Measurements from ENCODE around the gene HIC1. TPM values are rescaled to one million over a fixed set of nuclear protein-coding genes. Genes with fewer than 3 reads are reported as not detected.

Gene HIC1
- total and polyA plus RNA-seq, 9 of the 15 experiments (the other 6 are each of a cell fraction or from before 2014, with no cell fraction given), result 0.01 to 2.5 (median 0.18) TPM

DNA sequence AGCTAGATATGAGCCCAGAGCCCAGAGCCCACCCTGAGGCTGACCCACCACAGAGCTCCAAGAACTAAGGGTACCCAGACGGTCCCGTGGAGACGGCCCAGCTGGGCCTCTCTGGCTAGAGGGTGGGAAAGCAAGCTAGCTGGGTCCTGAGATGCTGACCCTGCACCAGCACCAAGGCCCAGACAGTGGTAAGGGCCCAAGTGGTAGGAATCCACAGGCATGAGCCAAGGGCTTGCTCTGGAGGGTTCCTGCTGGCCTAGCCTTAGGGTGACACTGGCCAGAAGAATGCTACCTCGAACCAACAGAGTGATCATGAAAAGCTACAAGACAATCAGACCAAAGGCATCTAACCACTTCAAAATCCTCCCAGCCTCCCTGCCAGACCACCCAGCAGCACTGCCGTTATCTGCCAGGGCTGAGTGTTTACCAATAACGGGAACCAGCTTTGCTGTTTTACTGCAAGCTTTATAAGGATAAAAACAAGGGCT lies 13.2 kb downstream of the HIC1 start:
- Histone ChIP-seq H3K27me3 (ENCODE audit: control insufficient read depth in 2 of 2, insufficient read depth in 2 of 2, low read length in 2 of 2) (no peaks in the 10 kb centered on the region), H4K20me1 (replicated peaks; ENCODE audit: control insufficient read depth, insufficient read depth, low read length) (no peaks in the 10 kb centered on the region), H3K4me1 (replicated peaks in 1 of 2; ENCODE audit: control insufficient read depth in 2 of 2, insufficient read depth in 2 of 2, low read length in 2 of 2) (peaks cover 0 to 6% of the 10 kb centered on the region in 2 experiments; a peak in 1 of 5 replicates), H3K79me2 (ENCODE audit: control insufficient read depth, insufficient read depth, low read length) (no peaks in the 10 kb centered on the region), H3K4me3 (no peak overlapping the region), H2AFZ (ENCODE audit: low read depth, low read length) (no peak overlapping the region), H3K9me1 (ENCODE audit: control insufficient read depth, insufficient read depth, low read length) (no peaks in the 10 kb centered on the region), H3K27ac (ENCODE audit: extremely low read depth, low read depth, low read length) (no peak overlapping the region), H3K36me3 (ENCODE audit: control insufficient read depth, insufficient read depth, low read length) (peaks cover 21% of the 10 kb centered on the region; the same call in 2 of the 3 replicates), H3K4me2 (ENCODE audit: insufficient read depth, low read length) (no peak overlapping the region), H3K9me3 (replicated peaks; ENCODE audit: control insufficient read depth, insufficient read depth, low read depth, low read length) (no peaks in the 10 kb centered on the region), H3K9ac (ENCODE audit: insufficient read depth in 1 of 2, low read depth in 2 of 2, low read length in 2 of 2) (no peak overlapping the region)
- ChIA-PET POLR2A (interaction anchor here (1.1 kb wide), 1 partner anchor 9 kb away, joined by 4 read pairs; no protein-coding TSS in a partner anchor), CTCF (ENCODE audit: low intra/inter-chr PET ratio) (no interaction called here)
- no peak for TF ChIP-seq BRD9 (IDR thresholded peaks at IDR 0.05; ENCODE audit: low read depth, partially characterized antibody)
- no peak for DNase-seq (ENCODE audit: extremely low read depth in 1 of 4, low spot score in 3 of 4)
- FAIRE-seq, result no peak
- intact Hi-C loops (cut with micrococcal nuclease) (no loop called here), in situ Hi-C loops (cut with MboI) (loop anchor here (10.0 kb wide), 1 partner anchor 177 kb away; no protein-coding TSS in a partner anchor)
- WGBS (ENCODE audit: insufficient coverage, low coverage, missing lambda C conversion rate), result 82% methylated on average over 5 of the region's 6 CpGs
- ATAC-seq, result no peak
- BruUV-seq (replicated peaks), result no TSS peak

DNA sequence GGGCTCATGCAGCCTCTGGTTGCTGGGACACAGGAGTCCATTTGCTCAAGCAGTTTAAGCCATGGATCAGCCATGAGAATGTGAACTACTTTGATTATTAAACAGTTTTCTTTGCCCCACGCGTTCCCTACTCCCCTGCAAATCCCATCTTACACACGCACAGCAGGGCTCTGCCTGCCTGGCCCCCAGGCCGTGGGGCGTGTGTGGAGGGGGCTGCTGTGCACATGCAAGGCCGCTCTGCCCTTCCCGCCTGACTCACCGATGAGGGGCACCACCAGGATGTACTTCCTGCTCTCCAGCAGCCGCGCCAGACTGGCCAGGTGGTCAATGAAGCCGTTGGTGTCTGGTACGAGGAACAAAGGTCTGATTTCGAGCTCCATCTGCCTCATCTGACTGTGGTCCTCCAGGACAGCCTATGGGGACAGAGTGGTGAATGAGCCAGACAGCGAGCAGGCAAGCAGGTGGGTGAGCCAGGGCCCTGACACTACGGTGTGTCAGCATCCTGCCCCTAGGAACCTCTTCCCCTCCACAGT lies 13.7 kb downstream of the HIC1 start:
- BruUV-seq (replicated peaks), result no TSS peak
- Histone ChIP-seq H3K9me1 (ENCODE audit: control insufficient read depth, insufficient read depth, low read length) (no peaks in the 10 kb centered on the region), H3K27ac (ENCODE audit: extremely low read depth, low read depth, low read length) (no peak overlapping the region), H3K9ac (ENCODE audit: insufficient read depth in 1 of 2, low read depth in 2 of 2, low read length in 2 of 2) (no peak overlapping the region), H2AFZ (ENCODE audit: low read depth, low read length) (no peak overlapping the region), H3K9me3 (replicated peaks; ENCODE audit: control insufficient read depth, insufficient read depth, low read depth, low read length) (no peaks in the 10 kb centered on the region), H3K79me2 (ENCODE audit: control insufficient read depth, insufficient read depth, low read length) (no peaks in the 10 kb centered on the region), H3K27me3 (ENCODE audit: control insufficient read depth in 2 of 2, insufficient read depth in 2 of 2, low read length in 2 of 2) (no peaks in the 10 kb centered on the region), H3K4me1 (replicated peaks in 1 of 2; ENCODE audit: control insufficient read depth in 2 of 2, insufficient read depth in 2 of 2, low read length in 2 of 2) (peaks cover 0 to 6% of the 10 kb centered on the region in 2 experiments; a peak in 1 of 5 replicates), H3K4me2 (ENCODE audit: insufficient read depth, low read length) (no peak overlapping the region), H3K4me3 (no peak overlapping the region), H3K36me3 (ENCODE audit: control insufficient read depth, insufficient read depth, low read length) (peaks cover 21% of the 10 kb centered on the region; the same call in 2 of the 3 replicates), H4K20me1 (replicated peaks; ENCODE audit: control insufficient read depth, insufficient read depth, low read length) (no peaks in the 10 kb centered on the region)
- WGBS (ENCODE audit: insufficient coverage, low coverage, missing lambda C conversion rate), result 82% methylated on average over 10 of the region's 15 CpGs
- intact Hi-C loops (cut with micrococcal nuclease) (no loop called here), in situ Hi-C loops (cut with MboI) (loop anchor here (10.0 kb wide), 1 partner anchor 176 kb away; no protein-coding TSS in a partner anchor)
- FAIRE-seq, result no peak
- DNase-seq (ENCODE audit: extremely low read depth in 1 of 4, low spot score in 3 of 4), result no peak
- TF ChIP-seq ETV6 (IDR thresholded peaks at IDR 0.05; ENCODE audit: borderline replicate concordance in 1 of 2, low read depth in 2 of 2, low read length in 1 of 2), result no peak
- TF ChIP-seq ETV6 (CRISPR knock-in tag; IDR thresholded peaks at IDR 0.05; ENCODE audit: borderline replicate concordance), result no peak
- ChIA-PET CTCF (ENCODE audit: low intra/inter-chr PET ratio) (no interaction called here), POLR2A (interaction anchor here (1.1 kb wide), 1 partner anchor 9 kb away, joined by 4 read pairs; no protein-coding TSS in a partner anchor)
- ATAC-seq, result no peak

All from K562 (cell line).